ENCODE measurements around the gene DNHD1. TPM values are rescaled to one million over a fixed set of nuclear protein-coding genes. Genes with fewer than 3 reads are reported as not detected.
A peak's percentile ranks its signal among the peaks of the same experiment; 100 is the strongest.

Gene DNHD1
- total and polyA plus RNA-seq, 9 of the 15 experiments (the other 6 are each of a cell fraction or from before 2014, with no cell fraction given) = 0.82 to 9.7 (median 3.8) TPM

GRCh38 chr11:6603287-6604080, 106.4 kb downstream of the DNHD1 start, which contains the start of the genes ILK and RRP8 (continued):
- TF ChIP-seq ZNF217 (CRISPR knock-in tag; IDR thresholded peaks at IDR 0.05) (no peak), MTA1 (IDR thresholded peaks at IDR 0.05; ENCODE audit: borderline replicate concordance) (no peak), RCOR1 (IDR thresholded peaks at IDR 0.05; ENCODE audit: borderline replicate concordance in 1 of 2, low read depth in 2 of 2, low read length in 2 of 2) (peak in 1 of 2 experiments; percentile 69; a peak in 2 of 4 replicates), HSF4 (CRISPR knock-in tag; IDR thresholded peaks at IDR 0.05; ENCODE audit: borderline replicate concordance) (no peak), PHF20 (IDR thresholded peaks at IDR 0.05; ENCODE audit: partially characterized antibody) (peak; percentile 93), MCM2 (IDR thresholded peaks at IDR 0.05; ENCODE audit: low read depth) (no peak), ESRRA (IDR thresholded peaks at IDR 0.05; ENCODE audit: borderline replicate concordance, low read depth) (peak; percentile 81; the same call in 1 of the 2 replicates), NCOA6 (IDR thresholded peaks at IDR 0.05) (no peak), E2F1 (CRISPR knock-in tag; IDR thresholded peaks at IDR 0.05) (no peak; the same call in 1 of the 2 replicates), ZNF830 (CRISPR knock-in tag; IDR thresholded peaks at IDR 0.05) (no peak), YBX1 (IDR thresholded peaks at IDR 0.05) (no peak), ZFX (CRISPR knock-in tag; IDR thresholded peaks at IDR 0.05) (peak; percentile 95), TCF3 (CRISPR knock-in tag; IDR thresholded peaks at IDR 0.05) (peak; percentile 37), ZZZ3 (IDR thresholded peaks at IDR 0.05) (peak; percentile 90), ARID4B (CRISPR knock-in tag; IDR thresholded peaks at IDR 0.05) (peak; percentile 91)
- TF ChIP-seq, protein P1, sequence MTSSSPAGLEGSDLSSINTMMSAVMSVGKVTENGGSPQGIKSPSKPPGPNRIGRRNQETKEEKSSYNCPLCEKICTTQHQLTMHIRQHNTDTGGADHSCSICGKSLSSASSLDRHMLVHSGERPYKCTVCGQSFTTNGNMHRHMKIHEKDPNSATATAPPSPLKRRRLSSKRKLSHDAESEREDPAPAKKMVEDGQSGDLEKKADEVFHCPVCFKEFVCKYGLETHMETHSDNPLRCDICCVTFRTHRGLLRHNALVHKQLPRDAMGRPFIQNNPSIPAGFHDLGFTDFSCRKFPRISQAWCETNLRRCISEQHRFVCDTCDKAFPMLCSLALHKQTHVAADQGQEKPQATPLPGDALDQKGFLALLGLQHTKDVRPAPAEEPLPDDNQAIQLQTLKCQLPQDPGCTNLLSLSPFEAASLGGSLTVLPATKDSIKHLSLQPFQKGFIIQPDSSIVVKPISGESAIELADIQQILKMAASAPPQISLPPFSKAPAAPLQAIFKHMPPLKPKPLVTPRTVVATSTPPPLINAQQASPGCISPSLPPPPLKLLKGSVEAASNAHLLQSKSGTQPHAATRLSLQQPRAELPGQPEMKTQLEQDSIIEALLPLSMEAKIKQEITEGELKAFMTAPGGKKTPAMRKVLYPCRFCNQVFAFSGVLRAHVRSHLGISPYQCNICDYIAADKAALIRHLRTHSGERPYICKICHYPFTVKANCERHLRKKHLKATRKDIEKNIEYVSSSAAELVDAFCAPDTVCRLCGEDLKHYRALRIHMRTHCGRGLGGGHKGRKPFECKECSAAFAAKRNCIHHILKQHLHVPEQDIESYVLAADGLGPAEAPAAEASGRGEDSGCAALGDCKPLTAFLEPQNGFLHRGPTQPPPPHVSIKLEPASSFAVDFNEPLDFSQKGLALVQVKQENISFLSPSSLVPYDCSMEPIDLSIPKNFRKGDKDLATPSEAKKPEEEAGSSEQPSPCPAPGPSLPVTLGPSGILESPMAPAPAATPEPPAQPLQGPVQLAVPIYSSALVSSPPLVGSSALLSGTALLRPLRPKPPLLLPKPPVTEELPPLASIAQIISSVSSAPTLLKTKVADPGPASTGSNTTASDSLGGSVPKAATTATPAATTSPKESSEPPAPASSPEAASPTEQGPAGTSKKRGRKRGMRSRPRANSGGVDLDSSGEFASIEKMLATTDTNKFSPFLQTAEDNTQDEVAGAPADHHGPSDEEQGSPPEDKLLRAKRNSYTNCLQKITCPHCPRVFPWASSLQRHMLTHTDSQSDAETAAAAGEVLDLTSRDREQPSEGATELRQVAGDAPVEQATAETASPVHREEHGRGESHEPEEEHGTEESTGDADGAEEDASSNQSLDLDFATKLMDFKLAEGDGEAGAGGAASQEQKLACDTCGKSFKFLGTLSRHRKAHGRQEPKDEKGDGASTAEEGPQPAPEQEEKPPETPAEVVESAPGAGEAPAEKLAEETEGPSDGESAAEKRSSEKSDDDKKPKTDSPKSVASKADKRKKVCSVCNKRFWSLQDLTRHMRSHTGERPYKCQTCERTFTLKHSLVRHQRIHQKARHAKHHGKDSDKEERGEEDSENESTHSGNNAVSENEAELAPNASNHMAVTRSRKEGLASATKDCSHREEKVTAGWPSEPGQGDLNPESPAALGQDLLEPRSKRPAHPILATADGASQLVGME (CRISPR knock-in tag; IDR thresholded peaks at IDR 0.05) = no peak
